Glomerular visceral epithelial cell (primary cell): Measurements from ENCODE around the gene SLC11A2.
A peak's percentile ranks its signal among the peaks of the same experiment; 100 is the strongest.
"Not testable (repeated sequence)": the region's sequence is repeated elsewhere in the genome, so short reads cannot be mapped to it uniquely, and the experiment has no call there.

Experiments used
- DNase-seq: peaks from one replicate; pipeline ENCODE4 v3.0.0-alpha.2; 2016; ENCODE audit errors: extremely low spot score

The SLC11A2 gene

DNA sequence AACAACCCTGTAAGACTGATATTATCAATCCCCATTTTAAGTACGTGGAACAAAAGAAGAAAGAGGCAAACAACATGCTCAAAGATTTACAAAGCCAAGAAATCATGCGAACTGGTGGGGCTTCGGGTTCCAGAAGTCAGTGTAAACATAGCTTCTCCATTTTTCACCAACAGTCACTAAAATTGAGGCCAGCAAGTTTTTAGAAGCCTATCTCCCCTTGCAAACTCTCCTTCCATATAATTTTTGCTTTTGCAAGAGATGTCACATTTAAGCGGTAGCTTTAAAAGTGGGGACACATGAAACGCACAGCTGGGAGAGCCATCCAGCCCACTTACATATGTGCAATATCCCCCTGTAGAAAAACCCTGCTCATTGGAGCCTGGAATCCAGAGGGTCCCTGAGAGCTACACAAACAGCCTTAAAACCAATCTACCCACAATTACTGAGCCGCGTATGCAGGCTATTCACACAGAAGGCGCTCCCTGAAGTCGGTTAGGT is 797 bp downstream of the SLC11A2 start:
- no peak for DNase-seq

- DNase-seq, result no peak
These were observed 2.4 kb downstream of the SLC11A2 start for GRCh38 chr12:51023625-51024382.

- no peak for DNase-seq
These were observed 4.5 kb downstream of the SLC11A2 start for GRCh38 chr12:51021694-51022093.

DNA sequence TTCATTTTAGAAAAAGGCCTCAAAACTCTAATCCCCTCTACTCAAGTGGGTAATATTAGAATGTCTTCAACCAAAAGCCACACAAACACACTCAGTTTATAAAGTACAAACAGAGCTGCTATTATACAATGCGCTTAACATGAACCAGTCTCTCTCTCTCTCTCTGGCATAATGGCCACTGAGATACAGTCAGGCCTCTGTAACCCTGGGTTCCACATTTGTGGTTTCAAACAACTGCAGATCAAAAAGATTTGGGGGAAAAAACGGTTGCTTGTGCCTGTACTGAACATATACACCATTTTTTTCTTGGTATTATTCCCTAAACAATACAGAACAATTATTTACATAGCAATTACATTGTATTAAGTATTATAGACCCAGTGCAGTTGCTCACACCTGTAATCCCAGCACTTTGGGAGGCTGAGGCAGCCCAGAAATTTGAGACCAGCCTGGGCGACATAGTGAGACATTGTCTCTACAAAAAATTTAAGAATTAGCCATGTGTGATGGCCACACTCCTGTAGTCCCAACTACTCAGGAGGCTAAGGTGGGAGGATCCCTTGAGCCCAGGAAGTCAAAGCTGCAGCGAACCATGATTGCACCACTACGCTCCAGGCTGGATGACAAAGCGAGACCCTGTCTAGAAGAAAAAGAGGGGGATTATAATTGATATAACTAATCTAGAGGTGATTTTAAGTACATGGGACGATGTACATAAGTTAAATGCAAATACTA is 5.6 kb downstream of the SLC11A2 start:
- no peak for DNase-seq

DNA sequence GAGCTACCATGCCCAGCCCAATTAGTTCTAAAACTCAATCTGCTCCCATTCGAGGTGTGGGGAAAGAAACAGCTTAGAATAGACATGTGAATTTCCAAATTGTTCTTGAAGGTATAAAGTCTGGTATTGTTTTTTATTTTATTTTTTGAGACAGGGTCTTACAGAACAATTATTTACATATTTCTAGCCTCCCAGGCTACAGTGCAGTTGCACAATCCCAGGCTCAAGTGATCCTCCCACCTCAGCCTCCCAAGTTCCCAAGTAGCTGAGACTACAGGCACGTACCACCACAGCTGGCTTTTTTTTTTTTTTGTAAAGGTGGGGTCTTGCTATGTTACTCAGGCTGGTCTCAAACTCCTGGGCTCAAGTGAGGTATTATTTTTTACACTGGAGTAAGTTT is 6.3 kb downstream of the SLC11A2 start:
- DNase-seq, result no peak

- DNase-seq, result no peak
These were observed 7.2 kb downstream of the SLC11A2 start for GRCh38 chr12:51018956-51019355.

DNA sequence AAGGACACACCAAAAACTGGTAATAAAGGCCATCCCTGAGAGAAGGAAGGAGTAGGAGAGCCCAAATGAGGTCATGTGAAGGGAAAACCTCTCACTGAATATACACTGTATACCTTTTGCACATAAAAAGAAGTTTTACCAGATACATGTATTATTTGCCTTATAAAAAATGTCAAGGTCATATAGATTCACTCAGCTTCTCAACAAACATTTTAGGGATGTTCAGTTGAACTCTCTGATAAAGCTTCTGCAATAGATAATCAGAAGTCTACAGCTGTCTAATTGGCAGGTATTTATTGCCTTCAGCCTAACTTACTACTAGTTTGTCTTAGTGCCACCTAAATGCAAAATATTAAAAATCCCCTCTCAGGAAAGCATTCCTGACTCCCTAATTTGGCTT is 8.7 kb downstream of the SLC11A2 start:
- no peak for DNase-seq

DNA sequence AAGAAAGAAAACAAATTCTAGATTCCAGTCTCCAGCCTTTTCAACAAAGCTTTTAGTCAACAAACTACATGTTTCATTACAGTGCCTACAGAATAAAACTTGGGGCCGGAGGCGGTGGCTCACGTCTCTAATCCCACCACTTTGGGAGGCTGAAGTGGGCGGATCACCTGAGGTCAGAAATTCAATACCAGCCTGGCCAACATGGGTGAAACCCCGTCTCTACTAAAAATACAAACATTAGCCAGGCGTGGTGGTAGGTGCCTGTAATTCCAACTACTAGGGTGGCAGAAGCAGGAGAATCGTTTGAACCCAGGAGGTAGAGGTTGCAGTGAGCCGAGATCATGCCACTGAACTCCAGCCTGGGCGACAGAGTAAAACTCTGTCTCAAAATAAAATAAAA is 11.7 kb downstream of the SLC11A2 start:
- not testable (repeated sequence) for DNase-seq

GRCh38 chr12:51013441-51013840 is 12.7 kb downstream of the SLC11A2 start:
- DNase-seq, result peak; percentile 49

DNA sequence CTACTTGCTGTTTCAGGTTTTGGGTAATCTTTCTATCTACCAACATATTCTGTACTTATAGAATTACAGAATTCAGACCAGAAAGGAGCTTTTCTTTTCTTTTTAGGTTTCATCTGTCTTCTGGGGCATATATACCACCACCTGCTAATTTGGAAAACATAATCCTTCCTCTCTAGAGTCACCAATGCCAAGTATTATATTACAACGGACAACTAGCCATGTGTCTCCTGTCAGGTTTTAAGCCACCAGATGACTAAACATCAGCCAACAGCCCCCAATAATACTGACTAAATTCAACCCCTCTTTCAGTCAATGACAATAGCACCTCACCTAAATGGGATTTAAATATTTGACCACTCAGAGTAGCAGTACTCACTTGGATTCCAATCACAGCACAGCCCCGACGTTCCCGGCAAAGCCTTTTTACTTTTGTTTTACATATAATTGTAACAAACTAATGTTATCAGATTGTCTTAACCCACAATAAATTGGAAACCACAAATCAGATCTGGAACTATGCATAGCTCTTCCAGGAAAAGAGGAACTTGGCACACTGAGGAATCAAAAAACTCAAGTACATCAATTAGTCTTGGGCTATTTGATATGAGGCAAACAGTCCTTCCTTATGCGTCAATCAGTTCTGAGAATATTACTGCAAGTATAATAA is 13.5 kb downstream of the SLC11A2 start:
- no peak for DNase-seq

DNA sequence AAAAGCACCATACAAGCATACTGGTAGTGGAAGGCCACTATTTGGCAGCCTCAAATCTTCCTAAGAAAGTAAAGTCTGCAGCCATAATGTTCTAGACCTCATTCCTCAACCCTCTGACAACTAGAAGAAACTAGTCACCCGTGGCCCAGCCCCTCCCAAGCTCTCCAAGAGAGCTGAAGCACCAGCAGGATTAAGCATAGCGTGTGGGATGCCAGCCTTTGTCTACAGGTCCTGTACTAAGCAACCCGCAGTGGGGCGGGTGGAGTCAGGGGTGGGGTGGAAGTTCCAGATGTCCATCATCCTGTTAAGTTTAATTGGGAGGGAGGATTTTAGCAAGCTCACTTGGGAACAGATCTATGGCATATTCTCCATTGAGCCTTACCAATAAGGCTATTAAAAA is 14.2 kb downstream of the SLC11A2 start:
- peak; percentile 54 for DNase-seq

DNA sequence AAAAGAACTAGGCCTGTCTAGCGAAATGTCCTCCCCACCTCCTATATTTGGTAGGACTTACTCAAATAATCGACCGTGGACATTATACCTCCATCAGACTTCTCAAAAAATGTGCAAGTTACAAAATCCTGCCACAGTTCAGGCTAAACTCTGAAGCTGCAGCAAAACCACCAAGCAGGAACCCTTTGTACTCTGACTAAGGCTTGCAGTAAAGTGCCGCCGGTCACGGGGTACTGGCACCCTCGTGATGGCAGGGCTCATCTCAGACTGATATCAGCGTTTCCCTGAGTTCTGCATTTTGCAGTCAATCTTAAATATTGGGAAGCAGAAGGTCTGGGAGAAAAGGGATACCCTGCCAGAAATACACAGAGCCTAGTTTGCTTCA is 17.1 kb downstream of the SLC11A2 start:
- DNase-seq, result peak; percentile 47

GRCh38 chr12:51008329-51009055 is 17.7 kb downstream of the SLC11A2 start:
- DNase-seq, result no peak

DNA sequence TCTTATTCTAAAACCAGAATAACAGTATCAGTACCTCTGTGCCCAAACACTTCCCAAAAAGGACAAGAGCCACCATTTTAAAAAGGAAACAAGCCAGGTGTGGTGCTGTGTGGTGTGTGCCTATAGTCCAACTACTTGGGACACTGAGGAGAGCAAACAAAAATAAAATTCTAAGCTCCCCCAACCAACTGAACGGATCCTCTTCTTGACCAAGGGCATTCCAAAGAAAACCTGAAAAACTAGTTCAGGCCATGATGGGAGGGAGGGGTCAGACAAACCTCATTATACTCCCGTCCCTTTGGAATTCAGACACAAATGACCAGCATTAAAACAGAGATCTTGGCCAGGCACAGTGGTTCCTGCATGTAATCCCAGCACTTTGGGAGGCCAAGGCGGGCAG is 20.5 kb downstream of the SLC11A2 start:
- no peak for DNase-seq

DNA sequence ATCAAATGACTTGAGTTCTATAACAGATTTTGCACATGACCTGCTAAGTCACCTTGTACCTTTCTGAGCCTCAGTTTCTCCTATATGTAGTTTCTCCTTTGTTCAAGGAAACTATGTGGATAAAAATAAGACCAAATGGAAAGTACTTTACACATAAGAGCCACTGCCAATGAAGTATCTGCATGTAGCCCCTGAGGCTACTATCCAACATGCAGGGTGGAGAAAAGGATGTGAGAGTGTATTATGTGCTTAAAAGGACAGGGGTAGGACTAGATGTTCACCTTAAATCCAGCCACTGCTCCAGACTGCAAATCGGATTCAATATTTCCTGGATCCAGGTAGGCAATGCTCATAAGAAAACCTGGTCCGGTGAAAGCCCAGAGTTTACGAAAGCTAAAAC is 21.2 kb downstream of the SLC11A2 start:
- DNase-seq, result no peak

DNA sequence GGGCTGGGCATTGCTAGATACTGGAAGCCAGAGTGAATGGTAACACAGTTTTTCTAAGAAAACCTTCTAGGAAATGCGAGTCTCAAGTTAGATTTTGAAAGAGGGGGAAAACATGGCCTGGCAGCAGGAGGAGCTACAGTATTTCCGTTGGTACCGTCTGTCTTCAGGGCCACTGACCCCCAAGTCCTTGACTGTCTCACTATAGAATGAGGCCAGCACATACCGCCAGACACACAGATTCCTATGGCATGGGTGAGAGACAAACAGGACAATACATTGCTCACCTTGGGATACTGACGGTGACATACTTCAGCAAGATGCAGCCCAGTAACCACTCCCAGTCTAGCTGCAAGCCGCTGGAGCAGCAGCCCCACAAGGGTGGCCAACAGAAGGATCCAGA is 21.7 kb downstream of the SLC11A2 start:
- no peak for DNase-seq

- no peak for DNase-seq
These were observed 24.4 kb downstream of the SLC11A2 start for GRCh38 chr12:51001799-51002198.

DNA sequence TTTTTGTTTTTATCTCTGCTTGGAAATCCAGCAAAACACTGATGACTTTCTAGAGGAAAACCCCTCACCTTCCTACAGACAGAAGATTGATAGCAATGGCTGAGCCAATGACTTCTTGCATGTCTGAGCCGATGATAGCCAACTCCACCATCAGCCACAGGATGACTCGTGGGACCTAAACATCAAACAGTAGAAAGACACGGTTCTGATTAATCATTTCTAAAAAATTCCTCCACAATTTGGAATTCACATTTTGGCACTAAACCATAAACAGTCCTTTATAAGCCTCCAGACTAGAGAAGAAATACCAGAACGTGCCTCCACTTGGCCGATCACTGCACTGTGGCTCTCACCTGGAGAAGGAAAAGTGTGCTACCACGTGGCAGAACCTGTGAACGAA is 25.9 kb downstream of the SLC11A2 start:
- DNase-seq, result peak; percentile 41

- DNase-seq, result no peak
These were observed 27.1 kb downstream of the SLC11A2 start for GRCh38 chr12:50999093-50999492.

- DNase-seq, result peak; percentile 37
These were observed 33.4 kb downstream of the SLC11A2 start for GRCh38 chr12:50992819-50993218.

GRCh38 chr12:50991291-50991690 is 34.9 kb downstream of the SLC11A2 start:
- no peak for DNase-seq

DNA sequence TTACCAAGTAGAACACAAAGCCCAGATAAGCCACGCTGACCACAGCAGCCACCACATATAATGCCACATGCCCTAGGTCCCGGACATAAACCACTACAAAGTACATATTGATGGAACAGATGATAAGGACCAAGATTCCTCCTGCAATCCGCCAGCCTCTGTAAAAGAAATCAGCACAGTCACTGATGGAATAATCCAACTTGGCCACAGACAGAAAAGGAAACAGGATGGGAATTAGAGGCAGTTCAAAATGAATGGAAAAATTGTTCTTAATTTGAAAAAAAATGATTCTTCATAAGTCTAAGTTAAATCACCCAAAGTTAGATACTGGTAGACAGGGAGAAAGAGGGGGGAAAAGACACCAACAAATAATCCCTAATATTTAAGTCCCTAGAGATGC is 35.4 kb downstream of the SLC11A2 start:
- DNase-seq, result no peak
